Prostate gland (tissue), 2 donors: ENCODE data around the gene RARG.

Experiments
- CTCF ChIP-seq, 4 experiments: fragments of 200-600 bp in 2 of 4; fragments of 450-650 bp in 2 of 4; sonication (generic) in 2 of 4; IDR thresholded peaks; 1 replicate in 3 of 4; 2 replicates in 1 of 4; pipeline ENCODE4 v1.5.1; 2016 to 2019; ENCODE audit warnings: antibody characterized with exemption in 4 of 4, mild to moderate bottlenecking in 2 of 4, moderate library complexity in 2 of 4
- POLR2A ChIP-seq: fragments of 450-650 bp; IDR thresholded peaks from one replicate; pipeline ENCODE4 v1.6.1; 2016; ENCODE audit warnings: antibody characterized with exemption, mild to moderate bottlenecking
- POLR2AphosphoS5 ChIP-seq: sonication (generic); formaldehyde crosslinking; IDR thresholded peaks from one replicate; pipeline ENCODE4 v1.6.1; 2017; ENCODE audit warnings: antibody characterized with exemption

GRCh38 chr12:53219956-53220693 lies 11.9 kb downstream of the RARG start:
- no peak for TF ChIP-seq CTCF (IDR thresholded peaks at IDR 0.05)
- no peak for TF ChIP-seq POLR2AphosphoS5
- TF ChIP-seq POLR2A = no peak
